GM19455 (cell line): ENCODE data around the gene RAB23.

Experiments
- ATAC-seq: cut with Tn5 transposase; IDR thresholded peaks from one replicate; pipeline ENCODE4 v1.9.1; 2021; ENCODE audit not compliant: unreplicated experiment

RAB23 gene

GRCh38 chr6:57138026-57138425 lies 84.1 kb downstream of the RAB23 start:
- ATAC-seq, result no peak

DNA sequence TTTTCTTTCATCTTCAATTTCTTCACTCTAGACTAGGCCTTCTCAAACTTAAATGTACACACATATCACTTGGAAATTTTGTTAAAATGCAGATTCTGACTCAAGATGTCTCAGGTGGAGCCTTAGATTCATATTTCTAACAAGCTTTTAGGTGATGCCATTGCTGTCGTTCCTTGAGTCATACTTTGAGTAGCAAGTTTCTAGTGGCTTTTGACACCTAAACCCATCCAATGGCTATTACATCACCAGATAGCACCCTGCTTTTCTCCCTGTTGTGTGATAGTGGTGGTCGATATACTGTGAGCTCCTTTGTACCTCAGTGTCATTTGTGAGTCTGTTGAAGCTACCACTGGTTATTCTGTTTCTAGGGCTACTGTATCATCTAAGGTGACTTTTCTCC lies 84.8 kb downstream of the RAB23 start:
- no peak for ATAC-seq
